ENCODE results near the gene CFAP20.

- no peak for TF ChIP-seq MXI1 (conservative IDR thresholded peaks at IDR 0.05; ENCODE audit: poor library complexity, severe bottlenecking)
- TF ChIP-seq, protein P1, sequence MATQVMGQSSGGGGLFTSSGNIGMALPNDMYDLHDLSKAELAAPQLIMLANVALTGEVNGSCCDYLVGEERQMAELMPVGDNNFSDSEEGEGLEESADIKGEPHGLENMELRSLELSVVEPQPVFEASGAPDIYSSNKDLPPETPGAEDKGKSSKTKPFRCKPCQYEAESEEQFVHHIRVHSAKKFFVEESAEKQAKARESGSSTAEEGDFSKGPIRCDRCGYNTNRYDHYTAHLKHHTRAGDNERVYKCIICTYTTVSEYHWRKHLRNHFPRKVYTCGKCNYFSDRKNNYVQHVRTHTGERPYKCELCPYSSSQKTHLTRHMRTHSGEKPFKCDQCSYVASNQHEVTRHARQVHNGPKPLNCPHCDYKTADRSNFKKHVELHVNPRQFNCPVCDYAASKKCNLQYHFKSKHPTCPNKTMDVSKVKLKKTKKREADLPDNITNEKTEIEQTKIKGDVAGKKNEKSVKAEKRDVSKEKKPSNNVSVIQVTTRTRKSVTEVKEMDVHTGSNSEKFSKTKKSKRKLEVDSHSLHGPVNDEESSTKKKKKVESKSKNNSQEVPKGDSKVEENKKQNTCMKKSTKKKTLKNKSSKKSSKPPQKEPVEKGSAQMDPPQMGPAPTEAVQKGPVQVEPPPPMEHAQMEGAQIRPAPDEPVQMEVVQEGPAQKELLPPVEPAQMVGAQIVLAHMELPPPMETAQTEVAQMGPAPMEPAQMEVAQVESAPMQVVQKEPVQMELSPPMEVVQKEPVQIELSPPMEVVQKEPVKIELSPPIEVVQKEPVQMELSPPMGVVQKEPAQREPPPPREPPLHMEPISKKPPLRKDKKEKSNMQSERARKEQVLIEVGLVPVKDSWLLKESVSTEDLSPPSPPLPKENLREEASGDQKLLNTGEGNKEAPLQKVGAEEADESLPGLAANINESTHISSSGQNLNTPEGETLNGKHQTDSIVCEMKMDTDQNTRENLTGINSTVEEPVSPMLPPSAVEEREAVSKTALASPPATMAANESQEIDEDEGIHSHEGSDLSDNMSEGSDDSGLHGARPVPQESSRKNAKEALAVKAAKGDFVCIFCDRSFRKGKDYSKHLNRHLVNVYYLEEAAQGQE (IDR thresholded peaks at IDR 0.05; ENCODE audit: borderline replicate concordance): no peak
- TF ChIP-seq EZH2 (IDR thresholded peaks at IDR 0.05; ENCODE audit: borderline replicate concordance, insufficient read depth, low read length, poor library complexity, severe bottlenecking): no peak
- TF ChIP-seq, protein P2, sequence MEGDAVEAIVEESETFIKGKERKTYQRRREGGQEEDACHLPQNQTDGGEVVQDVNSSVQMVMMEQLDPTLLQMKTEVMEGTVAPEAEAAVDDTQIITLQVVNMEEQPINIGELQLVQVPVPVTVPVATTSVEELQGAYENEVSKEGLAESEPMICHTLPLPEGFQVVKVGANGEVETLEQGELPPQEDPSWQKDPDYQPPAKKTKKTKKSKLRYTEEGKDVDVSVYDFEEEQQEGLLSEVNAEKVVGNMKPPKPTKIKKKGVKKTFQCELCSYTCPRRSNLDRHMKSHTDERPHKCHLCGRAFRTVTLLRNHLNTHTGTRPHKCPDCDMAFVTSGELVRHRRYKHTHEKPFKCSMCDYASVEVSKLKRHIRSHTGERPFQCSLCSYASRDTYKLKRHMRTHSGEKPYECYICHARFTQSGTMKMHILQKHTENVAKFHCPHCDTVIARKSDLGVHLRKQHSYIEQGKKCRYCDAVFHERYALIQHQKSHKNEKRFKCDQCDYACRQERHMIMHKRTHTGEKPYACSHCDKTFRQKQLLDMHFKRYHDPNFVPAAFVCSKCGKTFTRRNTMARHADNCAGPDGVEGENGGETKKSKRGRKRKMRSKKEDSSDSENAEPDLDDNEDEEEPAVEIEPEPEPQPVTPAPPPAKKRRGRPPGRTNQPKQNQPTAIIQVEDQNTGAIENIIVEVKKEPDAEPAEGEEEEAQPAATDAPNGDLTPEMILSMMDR (IDR thresholded peaks at IDR 0.05; ENCODE audit: poor library complexity, severe bottlenecking): no peak
- no peak for TF ChIP-seq EP300 (conservative IDR thresholded peaks at IDR 0.05; ENCODE audit: poor library complexity, severe bottlenecking)
Measured at GRCh38 chr16:58121132-58121531, 8.0 kb downstream of the CFAP20 start.
